ENCODE results near the gene LYRM1. TPM values are rescaled to one million over a fixed set of nuclear protein-coding genes. Genes with fewer than 3 reads are reported as not detected.

Gene LYRM1
- total and polyA plus RNA-seq, 2 of the 4 experiments (the other 2 are of a cell fraction), result 19.0 to 35.0 TPM

GRCh38 chr16:20957153-20957552 is 56.6 kb downstream of the LYRM1 start:
- Histone ChIP-seq H3K4me2 (ENCODE audit: low read depth, low read length) (no peak overlapping the region), H2BK5ac (ENCODE audit: low read depth, low read length, poor library complexity, severe bottlenecking) (no peak overlapping the region), H3K4me1 (ENCODE audit: control insufficient read depth, insufficient read depth, low read length) (peaks cover 2% of the 10 kb centered on the region; the same call in 1 of the 2 replicates), H2BK15ac (ENCODE audit: low read depth, low read length) (no peak overlapping the region), H3K18ac (ENCODE audit: low read depth, low read length) (no peak overlapping the region), H2AK5ac (ENCODE audit: low read depth, low read length) (no peak overlapping the region), H4K8ac (ENCODE audit: low read depth in 2 of 2, low read length in 2 of 2) (no peak overlapping the region), H4K91ac (ENCODE audit: insufficient read depth, low read depth, low read length) (no peak overlapping the region), H3K36me3 (ENCODE audit: control insufficient read depth, insufficient read depth, low read length) (no peaks in the 10 kb centered on the region), H3K56ac (ENCODE audit: extremely low read depth, insufficient read depth, low read length) (no peak overlapping the region), H3K9me3 (ENCODE audit: control insufficient read depth, insufficient read depth, low read length) (no peaks in the 10 kb centered on the region), H3K23ac (ENCODE audit: low read depth, low read length) (no peak overlapping the region), H2BK20ac (ENCODE audit: low read depth, low read length) (no peak overlapping the region), H3K27me3 (ENCODE audit: control insufficient read depth, insufficient read depth, low read length) (no peaks in the 10 kb centered on the region), H3K9ac (ENCODE audit: low read depth, low read length) (no peak overlapping the region), H2AFZ (replicated peaks; ENCODE audit: low read length, poor library complexity) (no peak overlapping the region), H3K14ac (replicated peaks; ENCODE audit: low read depth, low read length) (no peak overlapping the region), H2AK9ac (replicated peaks; ENCODE audit: low read depth, low read length, poor library complexity) (no peak overlapping the region), H4K5ac (ENCODE audit: low read depth, low read length) (no peak overlapping the region), H2BK120ac (ENCODE audit: low read depth, low read length) (no peak overlapping the region), H3K4ac (ENCODE audit: low read depth, low read length) (no peak overlapping the region), H3K79me1 (ENCODE audit: low read depth in 1 of 2, low read length in 2 of 2) (no peaks in the 10 kb centered on the region), H4K20me1 (ENCODE audit: insufficient read depth, low read length) (no peaks in the 10 kb centered on the region), H3K27ac (ENCODE audit: insufficient read depth, low read length) (no peak overlapping the region), H3K4me3 (ENCODE audit: insufficient read depth, low read depth, low read length) (no peak overlapping the region), H3K9me1 (ENCODE audit: insufficient read depth, low read length) (no peaks in the 10 kb centered on the region)
- ChIA-PET CTCF (interaction anchor here (0.6 to 0.7 kb wide), 2 partner anchors 102 to 158 kb away, joined by 4 to 5 read pairs; no protein-coding TSS in a partner anchor), POLR2A (ENCODE audit: unreplicated experiment) (no interaction called here)
- TF ChIP-seq CTCF (conservative IDR thresholded peaks at IDR 0.05; ENCODE audit: low read depth, low read length) (no peak), ELK1 (IDR thresholded peaks at IDR 0.05; ENCODE audit: borderline replicate concordance, low read depth, low read length) (no peak), RCOR1 (IDR thresholded peaks at IDR 0.05; ENCODE audit: insufficient replicate concordance, low read length) (no peak), SMC3 (IDR thresholded peaks at IDR 0.05; ENCODE audit: low read depth, low read length) (no peak), MAZ (IDR thresholded peaks at IDR 0.05; ENCODE audit: borderline replicate concordance, low read depth, low read length) (no peak), NFE2L2 (IDR thresholded peaks at IDR 0.05; ENCODE audit: low read depth, low read length) (no peak), RFX5 (IDR thresholded peaks at IDR 0.05; ENCODE audit: low read depth, low read length) (no peak), CHD1 (IDR thresholded peaks at IDR 0.05; ENCODE audit: low read depth, low read length) (no peak), FOS (IDR thresholded peaks at IDR 0.05; ENCODE audit: low read depth, low read length) (no peak), USF2 (IDR thresholded peaks at IDR 0.05; ENCODE audit: low read depth, low read length) (no peak), MXI1 (IDR thresholded peaks at IDR 0.05; ENCODE audit: borderline replicate concordance, low read depth, low read length) (no peak), RAD21 (IDR thresholded peaks at IDR 0.05; ENCODE audit: low read length) (no peak), POLR2A (IDR thresholded peaks at IDR 0.05; ENCODE audit: low read depth, low read length) (no peak), MAFK (IDR thresholded peaks at IDR 0.05; ENCODE audit: low read depth, low read length) (no peak), CEBPB (IDR thresholded peaks at IDR 0.05; ENCODE audit: low read depth, low read length) (no peak), BHLHE40 (IDR thresholded peaks at IDR 0.05; ENCODE audit: low read depth, low read length) (no peak)
- BruUV-seq (replicated peaks), result no TSS peak
- dilution Hi-C loops (cut with HindIII; ENCODE audit: low sequenced_read_pairs, unreplicated experiment), result no loop called here
- ATAC-seq (ENCODE audit: low read depth), result no peak
- intact Hi-C loops (cut with micrococcal nuclease), result no loop called here
- in situ Hi-C loops (cut with MboI; ENCODE audit: low sequenced_read_pairs), result no loop called here
- no peak for DNase-seq
- WGBS, 2 experiments (ENCODE audit: extremely low coverage in 2 of 2, insufficient read length in 1 of 2), result no CpG with 5 or more reads among the region's 3 CpGs

All from IMR-90 (cell line).